Femur (tissue), 1 donor: ENCODE measurements around the gene TMEM17.
A peak's percentile ranks its signal among the peaks of the same experiment; 100 is the strongest.

ENCODE experiments used
- DNase-seq: peaks from one replicate; pipeline ENCODE4 v3.0.0-alpha.2; 2017

TMEM17 gene

GRCh38 chr2:62506421-62506750 lies 391 bp upstream of the TMEM17 start:
- no peak for DNase-seq

GRCh38 chr2:62505109-62505749 lies 766 bp downstream of the TMEM17 start:
- DNase-seq = no peak

GRCh38 chr2:62504657-62505056 lies 1.3 kb downstream of the TMEM17 start:
- DNase-seq = no peak

GRCh38 chr2:62501794-62502500 lies 4.0 kb downstream of the TMEM17 start:
- no peak for DNase-seq

GRCh38 chr2:62501069-62501468 lies 4.9 kb downstream of the TMEM17 start:
- no peak for DNase-seq

GRCh38 chr2:62499430-62500060 lies 6.5 kb downstream of the TMEM17 start:
- no peak for DNase-seq

GRCh38 chr2:62498739-62499138 lies 7.3 kb downstream of the TMEM17 start:
- DNase-seq = no peak

- no peak for DNase-seq
Measured at GRCh38 chr2:62495761-62496160, 10.2 kb downstream of the TMEM17 start.

GRCh38 chr2:62492048-62492447 lies 13.9 kb downstream of the TMEM17 start:
- DNase-seq = no peak

- DNase-seq = no peak
Measured at GRCh38 chr2:62489702-62490101, 16.3 kb downstream of the TMEM17 start.

- peak; percentile 83 for DNase-seq
Measured at GRCh38 chr2:62489162-62489561, 16.8 kb downstream of the TMEM17 start.

- no peak for DNase-seq
Measured at GRCh38 chr2:62486439-62486765, 19.6 kb downstream of the TMEM17 start.

GRCh38 chr2:62485761-62486438 lies 20.1 kb downstream of the TMEM17 start:
- DNase-seq = peak; percentile 68

GRCh38 chr2:62482558-62483352 lies 23.2 kb downstream of the TMEM17 start:
- DNase-seq = no peak

- DNase-seq = no peak
Measured at GRCh38 chr2:62479917-62480316, 26.1 kb downstream of the TMEM17 start.

GRCh38 chr2:62478093-62478580 lies 27.9 kb downstream of the TMEM17 start:
- DNase-seq = peak; percentile 41

GRCh38 chr2:62477573-62477972 lies 28.4 kb downstream of the TMEM17 start:
- no peak for DNase-seq

- DNase-seq = peak; percentile 68
Measured at GRCh38 chr2:62475172-62476011, 30.6 kb downstream of the TMEM17 start.

- no peak for DNase-seq
Measured at GRCh38 chr2:62474176-62474575, 31.8 kb downstream of the TMEM17 start.

GRCh38 chr2:62473246-62473827 lies 32.7 kb downstream of the TMEM17 start:
- DNase-seq = no peak

GRCh38 chr2:62472312-62472711 lies 33.7 kb downstream of the TMEM17 start:
- DNase-seq = no peak

- DNase-seq = peak; percentile 85
Measured at GRCh38 chr2:62471816-62472215, 34.2 kb downstream of the TMEM17 start.
